H9 (cell line): Measurements from ENCODE around the gene SOX18. TPM values are rescaled to one million over a fixed set of nuclear protein-coding genes. Genes with fewer than 3 reads are reported as not detected.

Experiments
- DNase-seq: peaks from one replicate; pipeline ENCODE4 v3.0.0-alpha.2; 2017
- H2AFZ ChIP-seq: one replicate; pipeline ENCODE4 v1.6.1; 2013; ENCODE audit warnings: mild to moderate bottlenecking, low read length, control low read depth, moderate library complexity
- H2AK5ac ChIP-seq: 2 replicates; pipeline ENCODE4 v1.6.1; 2013; ENCODE audit warnings: low read length, control low read depth, mixed read lengths; ENCODE audit not compliant: insufficient read length
- H2BK120ac ChIP-seq: one replicate; pipeline ENCODE4 v1.6.1; 2013; ENCODE audit warnings: low read depth, mild to moderate bottlenecking, low read length, control low read depth, inconsistent platforms; ENCODE audit not compliant: poor library complexity, severe bottlenecking
- H2BK12ac ChIP-seq: 2 replicates; pipeline ENCODE4 v1.6.1; 2013; ENCODE audit warnings: low read length, control low read depth, mixed read lengths, low read depth; ENCODE audit not compliant: insufficient read length
- H2BK15ac ChIP-seq: 2 replicates; pipeline ENCODE4 v1.6.1; 2013; ENCODE audit warnings: low read depth, low read length, control low read depth
- H2BK20ac ChIP-seq: one replicate; pipeline ENCODE4 v1.6.1; 2013; ENCODE audit warnings: low read depth, mild to moderate bottlenecking, low read length, control low read depth, inconsistent platforms; ENCODE audit not compliant: poor library complexity, severe bottlenecking
- H2BK5ac ChIP-seq: 2 replicates; pipeline ENCODE4 v1.6.1; 2013; ENCODE audit warnings: low read length, control low read depth, mixed read lengths; ENCODE audit not compliant: insufficient read length
- H3K14ac ChIP-seq: 2 replicates; pipeline ENCODE4 v1.6.1; 2013; ENCODE audit warnings: low read length, control low read depth; ENCODE audit not compliant: insufficient read depth
- H3K18ac ChIP-seq: 2 replicates; pipeline ENCODE4 v1.6.1; 2013; ENCODE audit warnings: low read depth, mild to moderate bottlenecking, mixed read lengths, low read length, control low read depth; ENCODE audit not compliant: insufficient read length
- H3K23ac ChIP-seq: 2 replicates; pipeline ENCODE4 v1.6.1; 2013; ENCODE audit warnings: low read length, control low read depth, mixed read lengths, low read depth; ENCODE audit not compliant: insufficient read length
- H3K23me2 ChIP-seq: 2 replicates; pipeline ENCODE4 v1.6.1; 2013; ENCODE audit warnings: low read depth, mild to moderate bottlenecking, mixed read lengths, low read length, control low read depth; ENCODE audit not compliant: insufficient read length, poor library complexity, severe bottlenecking
- H3K27ac ChIP-seq: 2 replicates; pipeline ENCODE4 v1.5.1; 2013; ENCODE audit warnings: low read length, control low read depth, mixed read lengths, low read depth; ENCODE audit not compliant: insufficient read length
- H3K27me3 ChIP-seq: 2 replicates; pipeline ENCODE4 v1.6.1; 2013; ENCODE audit warnings: low read length, control low read depth, inconsistent platforms; ENCODE audit not compliant: insufficient read depth
- H3K4ac ChIP-seq: 2 replicates; pipeline ENCODE4 v1.6.1; 2013; ENCODE audit warnings: low read depth, mild to moderate bottlenecking, control low read depth, inconsistent platforms, low read length, moderate library complexity
- H3K4me1 ChIP-seq: 2 replicates; pipeline ENCODE4 v1.6.1; 2013; ENCODE audit warnings: low read length, control low read depth, inconsistent platforms; ENCODE audit not compliant: insufficient read depth
- H3K4me2 ChIP-seq: 2 replicates; pipeline ENCODE4 v1.6.1; 2013; ENCODE audit warnings: low read length, control low read depth, mixed read lengths; ENCODE audit not compliant: insufficient read length, insufficient read depth
- H3K56ac ChIP-seq: 2 replicates; pipeline ENCODE4 v1.6.1; 2013; ENCODE audit warnings: low read depth, mild to moderate bottlenecking, mixed read lengths, low read length, control low read depth; ENCODE audit not compliant: insufficient read length
- H3K79me1 ChIP-seq: 2 replicates; pipeline ENCODE4 v1.6.1; 2013; ENCODE audit warnings: low read depth, mild to moderate bottlenecking, moderate library complexity, low read length, control low read depth, inconsistent platforms; ENCODE audit not compliant: insufficient read depth, poor library complexity, severe bottlenecking
- H3K79me2 ChIP-seq: 2 replicates; pipeline ENCODE4 v1.6.1; 2013; ENCODE audit warnings: low read length, control low read depth, inconsistent platforms; ENCODE audit not compliant: insufficient read depth
- H3K9ac ChIP-seq: 2 replicates; pipeline ENCODE4 v1.6.1; 2013; ENCODE audit warnings: low read length, control low read depth, mixed read lengths; ENCODE audit not compliant: insufficient read length; ENCODE audit errors: extremely low read depth
- H3K9me3 ChIP-seq: one replicate; pipeline ENCODE4 v1.6.1; 2013; ENCODE audit warnings: low read depth, low read length, inconsistent platforms; ENCODE audit not compliant: control insufficient read depth
- H3T11ph ChIP-seq: one replicate; pipeline ENCODE4 v1.6.1; 2013; ENCODE audit warnings: mild to moderate bottlenecking, low read length, control low read depth, inconsistent platforms
- H4K20me1 ChIP-seq: one replicate; pipeline ENCODE4 v1.6.1; 2013; ENCODE audit not compliant: control insufficient read depth, insufficient read length, insufficient read depth
- H4K5ac ChIP-seq: 2 replicates; pipeline ENCODE4 v1.6.1; 2013; ENCODE audit warnings: low read depth, mild to moderate bottlenecking, mixed read lengths, low read length, control low read depth; ENCODE audit not compliant: insufficient read length
- H4K8ac ChIP-seq: replicated peaks from 2 replicates; pipeline ENCODE4 v1.6.1; 2013; ENCODE audit warnings: low read length, control low read depth, mixed read lengths, low read depth; ENCODE audit not compliant: insufficient read length
- H4K91ac ChIP-seq: 2 replicates; pipeline ENCODE4 v1.6.1; 2013; ENCODE audit warnings: low read depth, mild to moderate bottlenecking, moderate library complexity, mixed read lengths, low read length, control low read depth; ENCODE audit not compliant: insufficient read length
- H3K27ac Mint-ChIP-seq, 3 experiments: 2 replicates in 2 of 3; 3 replicates in 1 of 3; pipeline ENCODE4 v1.8.0; 2020 to 2021; ENCODE audit warnings: mixed read lengths in 3 of 3, mild to moderate bottlenecking in 1 of 3, moderate library complexity in 1 of 3
- H3K27me3 Mint-ChIP-seq: 2 replicates; pipeline ENCODE4 v1.8.0; 2021; ENCODE audit warnings: low read depth, mild to moderate bottlenecking, moderate library complexity, mixed read lengths
- H3K36me3 Mint-ChIP-seq, 3 experiments: 2 replicates in 2 of 3; 3 replicates in 1 of 3; pipeline ENCODE4 v1.8.0; 2020 to 2021; ENCODE audit warnings: low read depth in 3 of 3, mixed read lengths in 3 of 3; ENCODE audit not compliant: insufficient read depth in 1 of 3
- H3K4me1 Mint-ChIP-seq, 2 experiments: 2 replicates each; pipeline ENCODE4 v1.8.0; 2020; ENCODE audit warnings: mixed read lengths in 2 of 2
- H3K4me3 Mint-ChIP-seq, 2 experiments: 2 replicates in 1 of 2; 3 replicates in 1 of 2; pipeline ENCODE4 v1.8.0; 2020 to 2021; ENCODE audit warnings: mild to moderate bottlenecking in 2 of 2, mixed read lengths in 2 of 2, moderate library complexity in 1 of 2
- H3K9me3 Mint-ChIP-seq, 2 experiments: 2 replicates in 1 of 2; 3 replicates in 1 of 2; pipeline ENCODE4 v1.8.0; 2020; ENCODE audit warnings: mild to moderate bottlenecking in 2 of 2, mixed read lengths in 2 of 2, moderate library complexity in 1 of 2
- CTCF ChIP-seq: fragments of 200-600 bp; sonication (generic); conservative IDR thresholded peaks from 3 replicates; pipeline ENCODE4 v1.8.0; 2021; ENCODE audit warnings: antibody characterized with exemption, mild to moderate bottlenecking
- WGBS: extraction: QIAGEN DNeasy Blood & Tissue Kit; methylation state at CpG from one replicate; pipeline ENCODE4 v1.1.7; 2013; ENCODE audit warnings: missing lambda C conversion rate, low lambda C conversion rate, mixed read lengths; ENCODE audit not compliant: insufficient read length; ENCODE audit errors: extremely low coverage; 5-methylcytosine and 5-hydroxymethylcytosine counted together
- total RNA-seq: library from RNA; stranded (reverse); gene quantifications from 2 replicates; pipeline ENCODE4 v1.2.1, GENCODE V29; 2021

The SOX18 gene
- total RNA-seq, 1 experiment from 2014 or later = 2.0 TPM

- no peak overlapping the region for H4K5ac ChIP-seq
- Mint-ChIP-seq H3K36me3 (no peaks in the 10 kb centered on the region; a peak in 1 of 7 replicates), H3K4me3 (no peak overlapping the region), H3K27me3 (peaks cover 20% of the 10 kb centered on the region), H3K27ac (no peak overlapping the region), H3K9me3 (no peaks in the 10 kb centered on the region; a peak in 1 of 5 replicates), H3K4me1 (peaks cover 21 to 30% of the 10 kb centered on the region in 2 experiments)
- H3K23me2 ChIP-seq = no peaks in the 10 kb centered on the region
- no peak overlapping the region for H2AK5ac ChIP-seq
- H3K9ac ChIP-seq = no peak overlapping the region
- no peaks in the 10 kb centered on the region for H3K4me1 ChIP-seq
- WGBS = no CpG with 5 or more reads among the region's 7 CpGs
- no peaks in the 10 kb centered on the region for H3K9me3 ChIP-seq
- TF ChIP-seq CTCF = no peak
- no peak overlapping the region for H3K23ac ChIP-seq
- no peak overlapping the region for H4K91ac ChIP-seq
- H3K4ac ChIP-seq = no peak overlapping the region
- H2BK12ac ChIP-seq = no peak overlapping the region
- no peak overlapping the region for H2BK15ac ChIP-seq
- no peak overlapping the region for H3K4me2 ChIP-seq
- no peak overlapping the region for H2BK5ac ChIP-seq
- no peak overlapping the region for H3K14ac ChIP-seq
- H2BK20ac ChIP-seq = no peak overlapping the region
- no peak overlapping the region for H3K27ac ChIP-seq
- no peak overlapping the region for H2AFZ ChIP-seq
- no peak overlapping the region for H4K8ac ChIP-seq
- no peak overlapping the region for H3K56ac ChIP-seq
- H3K79me2 ChIP-seq = no peaks in the 10 kb centered on the region
- no peak for DNase-seq
- H2BK120ac ChIP-seq = no peak overlapping the region
- H3K27me3 ChIP-seq = no peaks in the 10 kb centered on the region
- no peaks in the 10 kb centered on the region for H4K20me1 ChIP-seq
- H3K79me1 ChIP-seq = no peaks in the 10 kb centered on the region
- H3K18ac ChIP-seq = no peak overlapping the region
- no peak overlapping the region for H3T11ph ChIP-seq
Measured at GRCh38 chr20:64056639-64056888, 7.1 kb upstream of the SOX18 start.
